Measurements from ENCODE around the gene L1CAM. TPM values are rescaled to one million over a fixed set of nuclear protein-coding genes. Genes with fewer than 3 reads are reported as not detected.

Gene L1CAM
- total RNA-seq, 1 experiment from 2014 or later = 12.7 TPM

DNA sequence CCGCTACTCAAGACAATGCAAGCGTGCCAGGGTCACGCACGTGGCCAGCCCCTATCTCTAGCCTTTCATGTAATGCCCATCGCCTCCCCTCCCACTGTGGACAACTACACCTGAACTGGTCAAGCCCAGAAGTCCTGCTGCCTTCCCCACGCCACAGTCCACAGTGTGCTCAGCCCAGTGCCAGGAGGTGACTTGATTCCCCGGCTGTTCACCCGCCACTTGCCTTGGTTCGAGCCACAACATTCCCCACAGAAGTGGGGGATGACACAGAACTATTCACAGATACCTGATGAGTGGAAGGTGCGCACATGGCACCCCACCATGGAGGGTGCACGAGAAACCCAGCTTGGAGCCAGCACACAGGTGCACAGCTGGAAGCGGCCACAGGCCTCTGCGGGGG is 33.3 kb upstream of the L1CAM start:
- POLR2A ChIA-PET = no interaction called here
- Histone ChIP-seq H3K4me1 (no peaks in the 10 kb centered on the region), H3K4me3 (ENCODE audit: low read depth, low read length) (no peak overlapping the region), H3K36me3 (ENCODE audit: control insufficient read depth, insufficient read depth, low read length) (no peaks in the 10 kb centered on the region), H3K27me3 (replicated peaks; ENCODE audit: control insufficient read depth, insufficient read depth, low read length) (no peaks in the 10 kb centered on the region), H3K9me3 (no peaks in the 10 kb centered on the region)
- Mint-ChIP-seq H3K36me3 (ENCODE audit: insufficient read depth, unreplicated experiment) (no peaks in the 10 kb centered on the region), H3K9me3 (ENCODE audit: unreplicated experiment) (no peaks in the 10 kb centered on the region), H3K4me3 (ENCODE audit: unreplicated experiment) (no peak overlapping the region), H3K27ac (ENCODE audit: unreplicated experiment) (no peak overlapping the region), H3K4me1 (ENCODE audit: low read depth, unreplicated experiment) (no peaks in the 10 kb centered on the region), H3K27me3 (ENCODE audit: insufficient read depth, unreplicated experiment) (no peaks in the 10 kb centered on the region)
- CTCF ChIA-PET = no interaction called here
- intact Hi-C loops (cut with micrococcal nuclease; ENCODE audit: unreplicated experiment) = no loop called here
- DNase-seq = no peak
- TF ChIP-seq CTCF (IDR thresholded peaks at IDR 0.05; ENCODE audit: insufficient read depth in 1 of 2, low read depth in 1 of 2, low read length in 1 of 2, severe bottlenecking in 1 of 2, unreplicated experiment in 1 of 2) = no peak
- no TSS peak for BruUV-seq (replicated peaks)

GRCh38 chrX:153917869-153918268 is 31.9 kb upstream of the L1CAM start:
- Histone ChIP-seq H3K9me3 (no peaks in the 10 kb centered on the region), H3K27me3 (replicated peaks; ENCODE audit: control insufficient read depth, insufficient read depth, low read length) (no peaks in the 10 kb centered on the region), H3K4me3 (ENCODE audit: low read depth, low read length) (no peak overlapping the region), H3K36me3 (ENCODE audit: control insufficient read depth, insufficient read depth, low read length) (no peaks in the 10 kb centered on the region), H3K4me1 (no peaks in the 10 kb centered on the region)
- no peak for TF ChIP-seq CTCF (IDR thresholded peaks at IDR 0.05; ENCODE audit: insufficient read depth in 1 of 2, low read depth in 1 of 2, low read length in 1 of 2, severe bottlenecking in 1 of 2, unreplicated experiment in 1 of 2)
- ChIA-PET CTCF (no interaction called here), POLR2A (no interaction called here)
- Mint-ChIP-seq H3K4me1 (ENCODE audit: low read depth, unreplicated experiment) (no peaks in the 10 kb centered on the region), H3K27ac (ENCODE audit: unreplicated experiment) (no peak overlapping the region), H3K27me3 (ENCODE audit: insufficient read depth, unreplicated experiment) (no peaks in the 10 kb centered on the region), H3K4me3 (ENCODE audit: unreplicated experiment) (no peak overlapping the region), H3K9me3 (ENCODE audit: unreplicated experiment) (no peaks in the 10 kb centered on the region), H3K36me3 (ENCODE audit: insufficient read depth, unreplicated experiment) (no peaks in the 10 kb centered on the region)
- no TSS peak for BruUV-seq (replicated peaks)
- DNase-seq = no peak
- intact Hi-C loops (cut with micrococcal nuclease; ENCODE audit: unreplicated experiment) = no loop called here

- H3K27me3 ChIP-seq (replicated peaks; ENCODE audit: control insufficient read depth, insufficient read depth, low read length) = no peaks in the 10 kb centered on the region
- H3K4me3 ChIP-seq (ENCODE audit: low read depth, low read length) = no peak overlapping the region
- no peak for TF ChIP-seq CTCF (IDR thresholded peaks at IDR 0.05; ENCODE audit: insufficient read depth in 1 of 2, low read depth in 1 of 2, low read length in 1 of 2, severe bottlenecking in 1 of 2, unreplicated experiment in 1 of 2)
- BruUV-seq (replicated peaks) = no TSS peak
- ChIA-PET CTCF (no interaction called here), POLR2A (no interaction called here)
- Mint-ChIP-seq H3K4me3 (ENCODE audit: unreplicated experiment) (no peak overlapping the region), H3K27ac (ENCODE audit: unreplicated experiment) (no peak overlapping the region), H3K36me3 (ENCODE audit: insufficient read depth, unreplicated experiment) (no peaks in the 10 kb centered on the region), H3K9me3 (ENCODE audit: unreplicated experiment) (no peaks in the 10 kb centered on the region), H3K27me3 (ENCODE audit: insufficient read depth, unreplicated experiment) (no peaks in the 10 kb centered on the region), H3K4me1 (ENCODE audit: low read depth, unreplicated experiment) (no peaks in the 10 kb centered on the region)
- no peaks in the 10 kb centered on the region for H3K9me3 ChIP-seq
- no peak for DNase-seq
- no peaks in the 10 kb centered on the region for H3K4me1 ChIP-seq
- intact Hi-C loops (cut with micrococcal nuclease; ENCODE audit: unreplicated experiment) = no loop called here
- H3K36me3 ChIP-seq (ENCODE audit: control insufficient read depth, insufficient read depth, low read length) = no peaks in the 10 kb centered on the region
Measured at GRCh38 chrX:153913701-153914100, 27.7 kb upstream of the L1CAM start.
